Natural killer cell (primary cell): ENCODE data around the gene FAM184A. TPM values are rescaled to one million over a fixed set of nuclear protein-coding genes. Genes with fewer than 3 reads are reported as not detected.

Source experiments
- ATAC-seq, 3 donors: fragments of 150-1000 bp in 2 of 3; fragments of 200-7000 bp in 1 of 3; cut with Tn5 transposase; 1 replicate in 1 of 3; 2 replicates in 2 of 3; pipeline ENCODE4 v1.10.0; 2021; ENCODE audit warnings: mild to moderate bottlenecking in 2 of 3, moderate library complexity in 2 of 3
- DNase-seq, 2 donors: peaks; one replicate each; pipeline versions ENCODE4 v3.0.0 to v3.0.0-alpha.2; 2013 to 2021; ENCODE audit warnings: mixed read lengths in 1 of 2
- H3K27ac ChIP-seq: one replicate; pipeline ENCODE4 v1.5.1; 2013; ENCODE audit warnings: mild to moderate bottlenecking, low read length
- H3K27me3 ChIP-seq: one replicate; pipeline ENCODE4 v1.6.1; 2013; ENCODE audit warnings: low read length; ENCODE audit not compliant: control insufficient read depth, insufficient read depth
- H3K36me3 ChIP-seq: one replicate; pipeline ENCODE4 v1.6.1; 2013; ENCODE audit warnings: low read length; ENCODE audit not compliant: control insufficient read depth, insufficient read depth
- H3K4me1 ChIP-seq: one replicate; pipeline ENCODE4 v1.6.1; 2013; ENCODE audit warnings: low read length; ENCODE audit not compliant: control insufficient read depth, insufficient read depth
- H3K4me3 ChIP-seq: one replicate; pipeline ENCODE4 v1.5.1; 2013; ENCODE audit warnings: low read length
- H3K9me3 ChIP-seq: one replicate; pipeline ENCODE4 v1.6.1; 2013; ENCODE audit warnings: low read length; ENCODE audit not compliant: control insufficient read depth, insufficient read depth
- H3K27ac Mint-ChIP-seq, 2 donors: one replicate each; pipeline ENCODE4 v1.8.0; 2022; ENCODE audit warnings: mild to moderate bottlenecking in 2 of 2, mixed read lengths in 2 of 2, moderate library complexity in 1 of 2
- H3K27me3 Mint-ChIP-seq, 2 donors: one replicate each; pipeline ENCODE4 v1.8.0; 2022; ENCODE audit warnings: low read depth in 2 of 2, mixed read lengths in 2 of 2
- H3K36me3 Mint-ChIP-seq: one replicate; pipeline ENCODE4 v1.8.0; 2022; ENCODE audit warnings: mixed read lengths
- H3K4me1 Mint-ChIP-seq, 2 donors: one replicate each; pipeline ENCODE4 v1.8.0; 2022; ENCODE audit warnings: mixed read lengths in 2 of 2
- H3K4me3 Mint-ChIP-seq: one replicate; pipeline ENCODE4 v1.8.0; 2022; ENCODE audit warnings: mild to moderate bottlenecking, moderate library complexity, mixed read lengths
- H3K9me3 Mint-ChIP-seq, 2 donors: one replicate each; pipeline ENCODE4 v1.8.0; 2022; ENCODE audit warnings: mixed read lengths in 2 of 2
- WGBS: methylation state at CpG from one replicate; pipeline ENCODE4 v1.1.7; 2013; ENCODE audit warnings: missing lambda C conversion rate; ENCODE audit not compliant: insufficient coverage; 5-methylcytosine and 5-hydroxymethylcytosine counted together
- intact Hi-C: fragments of 100-400 bp; cut with micrococcal nuclease; formaldehyde crosslinking; loops from one replicate; pipeline ENCODE4 v1.14.2; 2022
- total RNA-seq, 4 donors: library from RNA; stranded (reverse); fragments of 120-200 nt in 1 of 4; gene quantifications; one replicate each; pipeline versions ENCODE4 v1.2.3 to v1.2.4, GENCODE V29; 2013 to 2022
- TF ChIP-seq, protein P1 (sequence below): fragments of 200-600 bp; IDR thresholded peaks from one replicate; pipeline ENCODE4 v1.8.0; 2022; ENCODE audit warnings: antibody characterized with exemption

The FAM184A gene, protein sequence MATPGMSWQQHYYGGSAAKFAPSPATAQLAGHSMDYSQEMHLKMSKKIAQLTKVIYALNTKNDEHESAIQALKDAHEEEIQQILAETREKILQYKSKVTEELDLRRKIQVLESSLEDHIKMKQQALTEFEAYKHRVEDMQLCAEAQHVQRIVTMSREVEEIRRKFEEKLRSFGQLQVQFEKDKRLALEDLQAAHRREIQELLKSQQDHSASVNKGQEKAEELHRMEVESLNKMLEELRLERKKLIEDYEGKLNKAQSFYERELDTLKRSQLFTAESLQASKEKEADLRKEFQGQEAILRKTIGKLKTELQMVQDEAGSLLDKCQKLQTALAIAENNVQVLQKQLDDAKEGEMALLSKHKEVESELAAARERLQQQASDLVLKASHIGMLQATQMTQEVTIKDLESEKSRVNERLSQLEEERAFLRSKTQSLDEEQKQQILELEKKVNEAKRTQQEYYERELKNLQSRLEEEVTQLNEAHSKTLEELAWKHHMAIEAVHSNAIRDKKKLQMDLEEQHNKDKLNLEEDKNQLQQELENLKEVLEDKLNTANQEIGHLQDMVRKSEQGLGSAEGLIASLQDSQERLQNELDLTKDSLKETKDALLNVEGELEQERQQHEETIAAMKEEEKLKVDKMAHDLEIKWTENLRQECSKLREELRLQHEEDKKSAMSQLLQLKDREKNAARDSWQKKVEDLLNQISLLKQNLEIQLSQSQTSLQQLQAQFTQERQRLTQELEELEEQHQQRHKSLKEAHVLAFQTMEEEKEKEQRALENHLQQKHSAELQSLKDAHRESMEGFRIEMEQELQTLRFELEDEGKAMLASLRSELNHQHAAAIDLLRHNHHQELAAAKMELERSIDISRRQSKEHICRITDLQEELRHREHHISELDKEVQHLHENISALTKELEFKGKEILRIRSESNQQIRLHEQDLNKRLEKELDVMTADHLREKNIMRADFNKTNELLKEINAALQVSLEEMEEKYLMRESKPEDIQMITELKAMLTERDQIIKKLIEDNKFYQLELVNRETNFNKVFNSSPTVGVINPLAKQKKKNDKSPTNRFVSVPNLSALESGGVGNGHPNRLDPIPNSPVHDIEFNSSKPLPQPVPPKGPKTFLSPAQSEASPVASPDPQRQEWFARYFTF
- total RNA-seq: under 1 TPM; 0.09 to 0.40 (median 0.20) TPM
- 0.77 TPM for total RNA-seq (2013)

DNA sequence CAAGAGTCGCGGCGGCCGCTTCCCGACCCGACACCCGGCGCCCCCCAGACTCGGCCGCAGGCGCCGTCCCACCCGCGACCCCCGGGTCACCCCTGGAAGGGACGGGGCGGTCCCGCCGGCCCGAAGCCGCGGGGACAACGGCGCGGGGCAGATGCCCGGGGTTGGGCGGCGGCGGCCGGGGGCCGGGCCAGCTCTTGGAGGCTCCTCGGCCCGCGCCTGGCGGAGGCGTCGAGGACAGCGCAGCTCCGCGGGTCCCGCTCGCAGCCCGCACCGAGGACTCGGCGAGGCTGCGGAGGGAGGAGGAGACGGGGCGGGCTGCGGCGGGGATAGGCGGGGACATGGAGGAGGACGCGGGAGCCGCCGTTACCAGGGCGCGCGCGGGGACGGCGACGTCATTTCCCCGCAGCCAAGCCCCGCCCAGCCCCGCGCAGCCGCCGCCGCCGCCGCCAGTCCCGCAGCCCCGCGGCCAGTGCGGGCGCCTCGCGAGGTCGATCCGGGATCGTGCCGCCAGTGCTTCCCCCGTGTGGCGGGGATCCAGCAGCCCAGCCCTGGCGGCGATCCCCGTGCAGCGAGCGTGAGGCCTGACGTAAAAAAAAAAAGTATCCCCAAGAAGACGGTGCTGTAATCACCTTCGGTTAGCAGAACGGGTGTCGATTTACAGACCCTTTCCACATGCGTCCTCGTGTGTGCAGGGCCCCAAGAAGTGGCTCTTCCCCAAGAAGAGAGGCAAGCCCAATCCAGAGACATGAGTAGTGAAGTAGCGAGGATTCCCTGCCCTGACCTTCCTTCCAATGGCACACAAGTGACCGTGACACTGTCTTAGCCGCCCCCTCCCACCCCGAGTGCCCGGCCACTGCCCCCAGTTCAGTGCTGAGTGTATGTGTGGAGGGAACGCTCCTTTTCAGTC lies at the start of gene FAM184A:
FAM184A (minus strand) TSS at position 289 of the 907 bp plus-strand sequence. CDS start 365 bp downstream, outside the sequence.
- ATAC-seq: peak; percentile 76 to 78 (median 77)
- TF ChIP-seq, protein P1, sequence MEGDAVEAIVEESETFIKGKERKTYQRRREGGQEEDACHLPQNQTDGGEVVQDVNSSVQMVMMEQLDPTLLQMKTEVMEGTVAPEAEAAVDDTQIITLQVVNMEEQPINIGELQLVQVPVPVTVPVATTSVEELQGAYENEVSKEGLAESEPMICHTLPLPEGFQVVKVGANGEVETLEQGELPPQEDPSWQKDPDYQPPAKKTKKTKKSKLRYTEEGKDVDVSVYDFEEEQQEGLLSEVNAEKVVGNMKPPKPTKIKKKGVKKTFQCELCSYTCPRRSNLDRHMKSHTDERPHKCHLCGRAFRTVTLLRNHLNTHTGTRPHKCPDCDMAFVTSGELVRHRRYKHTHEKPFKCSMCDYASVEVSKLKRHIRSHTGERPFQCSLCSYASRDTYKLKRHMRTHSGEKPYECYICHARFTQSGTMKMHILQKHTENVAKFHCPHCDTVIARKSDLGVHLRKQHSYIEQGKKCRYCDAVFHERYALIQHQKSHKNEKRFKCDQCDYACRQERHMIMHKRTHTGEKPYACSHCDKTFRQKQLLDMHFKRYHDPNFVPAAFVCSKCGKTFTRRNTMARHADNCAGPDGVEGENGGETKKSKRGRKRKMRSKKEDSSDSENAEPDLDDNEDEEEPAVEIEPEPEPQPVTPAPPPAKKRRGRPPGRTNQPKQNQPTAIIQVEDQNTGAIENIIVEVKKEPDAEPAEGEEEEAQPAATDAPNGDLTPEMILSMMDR: no peak
- peaks cover 0 to 3% of the 10 kb centered on the region in 2 donors for H3K9me3 Mint-ChIP-seq
- Histone ChIP-seq H3K27ac (no peak within 1 kb of the TSS), H3K4me3 (peak within 1 kb of the TSS; percentile 42), H3K27me3 (peaks cover 13% of the 10 kb centered on the region), H3K4me1 (peaks cover 10% of the 10 kb centered on the region), H3K36me3 (no peaks in the 10 kb centered on the region), H3K9me3 (peaks cover 6% of the 10 kb centered on the region)
- peak within 1 kb of the TSS; percentile 57 to 76 for H3K27ac Mint-ChIP-seq
- peaks cover 8 to 12% of the 10 kb centered on the region in 2 donors for H3K4me1 Mint-ChIP-seq
- peaks cover 24 to 28% of the 10 kb centered on the region in 2 donors for H3K27me3 Mint-ChIP-seq
- peak within 1 kb of the TSS; percentile 91 for H3K4me3 Mint-ChIP-seq
- DNase-seq: peak; percentile 52 to 86
- under 1% methylated on average over 103 of the region's 103 CpGs for WGBS
- intact Hi-C loops: no loop called here
- peaks cover 6% of the 10 kb centered on the region for H3K36me3 Mint-ChIP-seq

DNA sequence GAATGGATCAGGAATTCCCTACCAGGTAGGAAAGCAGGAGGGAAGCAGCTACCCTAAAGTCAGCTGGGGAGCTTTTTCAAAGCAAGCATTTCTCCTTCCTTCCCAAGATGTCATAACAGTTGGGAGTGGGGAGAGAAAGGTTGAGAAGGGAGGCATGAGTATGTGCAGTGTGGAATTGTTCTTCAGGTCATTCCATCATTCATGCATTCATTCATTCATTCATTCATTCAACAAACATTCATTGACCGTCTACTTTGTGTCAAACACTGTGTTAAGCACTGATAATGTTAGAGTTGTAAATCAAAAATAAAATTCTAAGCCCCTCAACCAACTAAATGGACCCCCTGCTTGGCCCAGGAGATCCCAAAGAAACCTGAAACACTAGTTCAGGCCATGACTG lies 49.2 kb upstream of the FAM184A start:
- H3K9me3 ChIP-seq: no peaks in the 10 kb centered on the region
- Mint-ChIP-seq H3K36me3 (no peaks in the 10 kb centered on the region), H3K4me3 (no peak overlapping the region), H3K27me3 (no peaks in the 10 kb centered on the region), H3K9me3 (no peaks in the 10 kb centered on the region), H3K27ac (no peak overlapping the region), H3K4me1 (peaks cover 5 to 8% of the 10 kb centered on the region in 2 donors)
- no peaks in the 10 kb centered on the region for H3K36me3 ChIP-seq
- DNase-seq (no peak), ATAC-seq (no peak)
- TF ChIP-seq, protein P1: no peak
- H3K27me3 ChIP-seq: no peaks in the 10 kb centered on the region
- H3K27ac ChIP-seq: no peak overlapping the region
- no peaks in the 10 kb centered on the region for H3K4me1 ChIP-seq
- intact Hi-C loops: no loop called here
- WGBS: no CpG with 5 or more reads among the region's 1 CpG
- no peak overlapping the region for H3K4me3 ChIP-seq

DNA sequence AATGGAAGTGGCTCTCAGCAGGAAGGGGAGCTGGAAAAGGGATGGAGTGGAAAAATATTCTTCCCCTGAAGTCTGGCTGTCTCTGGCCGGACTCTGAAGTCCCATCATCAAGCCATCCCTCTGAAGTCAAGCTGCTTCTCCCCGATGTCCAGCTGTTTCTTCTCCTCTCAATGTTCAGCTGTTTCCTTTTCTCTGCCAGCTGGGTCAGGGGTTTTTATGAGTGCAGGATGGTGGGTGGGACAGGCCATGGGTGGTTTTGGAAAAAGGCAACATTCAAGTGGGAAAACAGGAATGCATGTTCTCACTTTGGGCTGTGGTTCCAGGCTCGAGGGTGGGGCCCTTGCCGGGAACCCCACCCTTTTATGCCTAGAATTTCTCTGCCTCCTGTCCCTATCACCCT lies 48.4 kb upstream of the FAM184A start:
- H3K36me3 Mint-ChIP-seq: no peaks in the 10 kb centered on the region
- no peaks in the 10 kb centered on the region for H3K36me3 ChIP-seq
- no peak overlapping the region for H3K27ac Mint-ChIP-seq
- no peak overlapping the region for H3K4me3 Mint-ChIP-seq
- H3K27me3 ChIP-seq: no peaks in the 10 kb centered on the region
- no peaks in the 10 kb centered on the region for H3K27me3 Mint-ChIP-seq
- H3K9me3 ChIP-seq: no peaks in the 10 kb centered on the region
- no peak overlapping the region for H3K27ac ChIP-seq
- H3K9me3 Mint-ChIP-seq: no peaks in the 10 kb centered on the region
- intact Hi-C loops: no loop called here
- no peak overlapping the region for H3K4me3 ChIP-seq
- no peaks in the 10 kb centered on the region for H3K4me1 ChIP-seq
- DNase-seq (no peak), ATAC-seq (no peak)
- TF ChIP-seq, protein P1: no peak
- WGBS: 65% methylated on average over 4 of the region's 4 CpGs
- peaks cover 5 to 8% of the 10 kb centered on the region in 2 donors for H3K4me1 Mint-ChIP-seq
